Measurements from ENCODE around the gene SLC2A4RG.

DNA sequence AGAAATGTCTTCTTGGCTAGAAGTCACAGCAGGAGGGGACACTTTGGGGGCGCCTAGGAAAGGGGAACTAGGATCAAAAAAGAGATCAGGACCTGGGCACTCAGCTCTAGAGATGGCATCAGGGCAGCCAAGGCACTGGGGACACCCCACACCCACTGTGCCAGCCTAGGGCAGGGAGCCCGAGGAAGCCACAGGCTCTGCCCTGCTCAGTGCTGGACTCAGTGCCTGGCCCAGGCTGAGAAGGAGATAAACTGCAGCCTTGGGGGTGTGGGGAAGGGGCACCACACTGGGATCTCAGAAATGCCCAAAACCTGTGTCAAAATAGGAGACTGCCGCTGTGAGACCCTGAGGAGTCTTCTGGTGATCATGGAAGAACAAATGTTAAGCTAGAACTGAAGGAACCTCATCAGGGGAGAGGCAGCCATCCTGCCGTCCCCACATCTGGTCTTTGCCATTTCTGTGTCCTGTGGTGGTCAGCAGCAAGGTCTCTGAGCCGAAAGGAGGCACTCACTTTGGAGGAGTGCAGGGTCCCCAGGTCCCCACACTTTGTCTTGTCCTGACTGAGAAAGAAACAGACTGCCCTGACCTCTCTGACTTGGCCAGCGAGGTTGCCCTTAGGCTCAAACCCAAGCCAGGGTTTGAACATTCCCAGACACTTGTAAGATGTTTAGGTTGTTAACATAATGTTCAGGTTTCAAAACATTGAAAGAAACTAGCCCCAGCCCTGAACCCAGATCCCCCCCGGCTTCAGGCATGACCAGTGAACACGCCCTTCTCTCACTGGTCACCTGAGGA lies 34.1 kb upstream of the SLC2A4RG start:
- TF ChIP-seq, protein P1, sequence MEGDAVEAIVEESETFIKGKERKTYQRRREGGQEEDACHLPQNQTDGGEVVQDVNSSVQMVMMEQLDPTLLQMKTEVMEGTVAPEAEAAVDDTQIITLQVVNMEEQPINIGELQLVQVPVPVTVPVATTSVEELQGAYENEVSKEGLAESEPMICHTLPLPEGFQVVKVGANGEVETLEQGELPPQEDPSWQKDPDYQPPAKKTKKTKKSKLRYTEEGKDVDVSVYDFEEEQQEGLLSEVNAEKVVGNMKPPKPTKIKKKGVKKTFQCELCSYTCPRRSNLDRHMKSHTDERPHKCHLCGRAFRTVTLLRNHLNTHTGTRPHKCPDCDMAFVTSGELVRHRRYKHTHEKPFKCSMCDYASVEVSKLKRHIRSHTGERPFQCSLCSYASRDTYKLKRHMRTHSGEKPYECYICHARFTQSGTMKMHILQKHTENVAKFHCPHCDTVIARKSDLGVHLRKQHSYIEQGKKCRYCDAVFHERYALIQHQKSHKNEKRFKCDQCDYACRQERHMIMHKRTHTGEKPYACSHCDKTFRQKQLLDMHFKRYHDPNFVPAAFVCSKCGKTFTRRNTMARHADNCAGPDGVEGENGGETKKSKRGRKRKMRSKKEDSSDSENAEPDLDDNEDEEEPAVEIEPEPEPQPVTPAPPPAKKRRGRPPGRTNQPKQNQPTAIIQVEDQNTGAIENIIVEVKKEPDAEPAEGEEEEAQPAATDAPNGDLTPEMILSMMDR (IDR thresholded peaks at IDR 0.05), result no peak
- no peak for TF ChIP-seq POLR2A (IDR thresholded peaks at IDR 0.05)
